Left lung (tissue), 10 donors: ENCODE results near the gene TAOK3. TPM values are rescaled to one million over a fixed set of nuclear protein-coding genes. Genes with fewer than 3 reads are reported as not detected.
A peak's percentile ranks its signal among the peaks of the same experiment; 100 is the strongest.

Experiments used
- ATAC-seq: fragments of 200-7000 bp; cut with Tn5 transposase; one replicate; pipeline ENCODE4 v1.9.1; 2020; ENCODE audit warnings: moderate library complexity
- DNase-seq, 4 donors: peaks; one replicate each; pipeline ENCODE4 v3.0.0-alpha.2; 2013 to 2020
- H3K27ac ChIP-seq, 2 donors: fragments of 200-600 bp; sonication (generic) in 1 of 2; one replicate each; pipeline versions ENCODE4 v1.5.0 to v1.8.0; 2020 to 2021
- H3K27me3 ChIP-seq, 2 donors: fragments of 200-600 bp; sonication (generic) in 1 of 2; one replicate each; pipeline versions ENCODE4 v1.5.0 to v1.8.0; 2020 to 2021
- H3K36me3 ChIP-seq, 2 donors: fragments of 200-600 bp; sonication (generic) in 1 of 2; one replicate each; pipeline versions ENCODE4 v1.5.0 to v1.8.0; 2020 to 2021
- H3K4me1 ChIP-seq, 2 donors: fragments of 200-600 bp; one replicate each; pipeline ENCODE4 v1.8.0; 2021
- H3K4me3 ChIP-seq, 2 donors: fragments of 200-600 bp; sonication (generic) in 1 of 2; one replicate each; pipeline versions ENCODE4 v1.5.0 to v1.8.0; 2020 to 2021; ENCODE audit warnings: mild to moderate bottlenecking in 1 of 2
- H3K9me3 ChIP-seq, 2 donors: fragments of 200-600 bp; sonication (generic) in 1 of 2; one replicate each; pipeline versions ENCODE4 v1.5.0 to v1.8.0; 2020 to 2021
- CTCF ChIP-seq, 2 donors: fragments of 200-600 bp; sonication (generic) in 1 of 2; IDR thresholded peaks; one replicate each; pipeline versions ENCODE4 v1.5.0 to v1.8.0; 2021; ENCODE audit warnings: antibody characterized with exemption in 2 of 2
- intact Hi-C, 2 donors: fragments of 100-400 bp; cut with DNase I; formaldehyde crosslinking; loops; one replicate each; pipeline versions ENCODE4 v1.11.2 to v1.14.2; 2022
- polyA plus RNA-seq, 6 donors: library from polyadenylated mRNA; unstranded; fragments of 120-200 nt; gene quantifications; one replicate each; pipeline ENCODE4 v1.2.1, GENCODE V29; 2013; ENCODE audit not compliant: insufficient read length in 6 of 6
- total RNA-seq, 2 donors: library from RNA; stranded (reverse); fragmentation: NEBNext Ultra II Directional; extraction: Animal tissue kit (Norgen Biotek cat#: 25700); gene quantifications; one replicate each; pipeline ENCODE4 v1.2.1, GENCODE V29; 2021
- donor health status: DM: no; HTN: yes; CAD: no.
- donor health status: DM: no; HTN: no; CAD: no.

Gene TAOK3
- total and polyA plus RNA-seq, 8 donors: 39.5 to 61.8 (median 52.1) TPM

GRCh38 chr12:118334241-118334640 lies 38.5 kb downstream of the TAOK3 start:
- ATAC-seq (no peak), DNase-seq (no peak)
- Histone ChIP-seq H3K27me3 (no peaks in the 10 kb centered on the region), H3K9me3 (no peaks in the 10 kb centered on the region), H3K27ac (no peak overlapping the region), H3K4me3 (no peak overlapping the region), H3K36me3 (no peaks in the 10 kb centered on the region), H3K4me1 (peaks cover 3 to 83% of the 10 kb centered on the region in 2 donors)
- no peak for TF ChIP-seq CTCF (IDR thresholded peaks at IDR 0.05)
- intact Hi-C loops: no loop called here

- DNase-seq (peak in 1 of 4 donors; percentile 60), ATAC-seq (no peak)
- H3K27ac ChIP-seq: no peak overlapping the region
- no peak for TF ChIP-seq CTCF (IDR thresholded peaks at IDR 0.05)
- H3K27me3 ChIP-seq: no peaks in the 10 kb centered on the region
- H3K4me3 ChIP-seq: no peak overlapping the region
- no peaks in the 10 kb centered on the region for H3K9me3 ChIP-seq
- intact Hi-C loops: no loop called here
- H3K4me1 ChIP-seq: peaks cover 11 to 95% of the 10 kb centered on the region in 2 donors
- H3K36me3 ChIP-seq: no peaks in the 10 kb centered on the region
Observed at GRCh38 chr12:118332511-118332910, 40.2 kb downstream of the TAOK3 start.

GRCh38 chr12:118330421-118331018 lies 42.2 kb downstream of the TAOK3 start:
- no peaks in the 10 kb centered on the region for H3K27me3 ChIP-seq
- H3K4me3 ChIP-seq: no peak overlapping the region
- H3K27ac ChIP-seq: peak overlapping the region in 1 of 2 donors; percentile 62
- peaks cover 11 to 81% of the 10 kb centered on the region in 2 donors for H3K4me1 ChIP-seq
- TF ChIP-seq CTCF (IDR thresholded peaks at IDR 0.05): no peak
- no peaks in the 10 kb centered on the region for H3K9me3 ChIP-seq
- no peaks in the 10 kb centered on the region for H3K36me3 ChIP-seq
- peak in 1 of 4 donors; percentile 34 for DNase-seq
- ATAC-seq: peak; percentile 76
- intact Hi-C loops: no loop called here

DNA sequence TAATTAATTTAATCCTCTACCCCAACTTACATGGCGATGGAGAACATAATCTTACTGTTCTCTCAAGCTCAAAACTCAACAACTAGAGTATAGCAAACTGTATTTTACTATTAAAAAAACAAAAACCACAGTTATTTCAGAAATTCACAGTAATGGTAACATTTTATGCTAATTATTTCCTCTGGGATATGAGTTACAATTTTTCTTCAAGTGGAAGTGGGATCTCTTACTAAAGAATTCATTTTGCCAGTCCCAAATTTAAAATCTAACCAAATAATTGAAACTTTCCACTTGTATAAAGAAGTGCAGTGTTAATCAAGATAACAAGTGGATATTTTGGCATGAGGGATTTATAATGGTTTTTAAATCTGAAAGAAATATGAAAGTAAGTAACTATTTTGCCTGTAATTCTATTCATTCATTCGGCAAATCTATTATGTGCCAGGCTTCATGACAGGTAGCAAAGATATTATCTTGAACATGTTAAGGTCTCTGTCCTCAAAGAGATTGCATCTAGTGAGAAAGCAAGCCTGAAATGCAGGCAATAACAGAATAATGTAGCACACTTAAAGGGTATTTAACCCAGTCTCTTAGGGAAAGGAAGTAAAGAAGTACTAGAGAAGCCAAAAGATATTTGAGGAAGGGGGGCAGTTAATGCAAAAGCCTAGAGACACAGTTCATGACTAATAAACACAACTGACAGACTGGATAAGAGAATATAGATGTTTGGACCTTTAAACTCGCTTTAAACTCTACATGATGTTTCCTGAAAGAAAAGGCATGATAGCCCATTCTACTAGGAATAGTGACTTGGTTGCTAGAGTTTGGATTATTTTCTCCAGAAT lies 44.0 kb downstream of the TAOK3 start:
- H3K9me3 ChIP-seq: no peaks in the 10 kb centered on the region
- ATAC-seq: no peak
- H3K36me3 ChIP-seq: no peaks in the 10 kb centered on the region
- no peak overlapping the region for H3K4me3 ChIP-seq
- no peak overlapping the region for H3K27ac ChIP-seq
- H3K27me3 ChIP-seq: no peaks in the 10 kb centered on the region
- intact Hi-C loops: no loop called here
- no peak for DNase-seq
- no peak for TF ChIP-seq CTCF (IDR thresholded peaks at IDR 0.05)
- H3K4me1 ChIP-seq: peaks cover 11 to 64% of the 10 kb centered on the region in 2 donors

DNA sequence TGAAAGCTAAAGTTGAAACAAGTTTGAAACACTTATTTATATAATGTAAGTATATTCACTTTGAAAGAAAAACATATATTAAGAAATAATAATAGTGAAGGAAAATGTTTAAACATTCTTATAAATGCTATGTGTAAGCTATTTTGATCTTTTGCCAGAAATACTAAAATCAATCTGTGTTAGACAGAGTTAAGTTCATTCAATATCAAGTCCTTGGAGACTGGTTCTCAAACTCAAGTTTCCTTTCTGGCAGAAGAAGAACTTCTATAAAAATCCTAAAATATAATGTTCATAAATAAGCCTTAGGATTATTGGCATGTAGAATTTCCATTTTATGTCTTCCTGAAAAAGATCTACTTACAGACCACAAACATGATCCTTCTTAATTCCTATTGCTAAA lies 45.3 kb downstream of the TAOK3 start:
- intact Hi-C loops: no loop called here
- TF ChIP-seq CTCF (IDR thresholded peaks at IDR 0.05): no peak
- Histone ChIP-seq H3K4me3 (no peak overlapping the region), H3K27me3 (no peaks in the 10 kb centered on the region), H3K9me3 (no peaks in the 10 kb centered on the region), H3K27ac (no peak overlapping the region), H3K4me1 (peaks cover 9 to 52% of the 10 kb centered on the region in 2 donors), H3K36me3 (no peaks in the 10 kb centered on the region)
- DNase-seq (no peak), ATAC-seq (no peak)
